GM19099 (cell line): Measurements from ENCODE around the gene NUAK1.

Experiments used
- POLR2A ChIP-seq: IDR thresholded peaks from 3 replicates; pipeline ENCODE4 v1.6.1; 2011; ENCODE audit warnings: low read depth; ENCODE audit not compliant: insufficient read length; ENCODE audit errors: extremely low read depth

The NUAK1 gene

GRCh38 chr12:106127338-106128126, 11.2 kb downstream of the NUAK1 start:
- no peak for TF ChIP-seq POLR2A

DNA sequence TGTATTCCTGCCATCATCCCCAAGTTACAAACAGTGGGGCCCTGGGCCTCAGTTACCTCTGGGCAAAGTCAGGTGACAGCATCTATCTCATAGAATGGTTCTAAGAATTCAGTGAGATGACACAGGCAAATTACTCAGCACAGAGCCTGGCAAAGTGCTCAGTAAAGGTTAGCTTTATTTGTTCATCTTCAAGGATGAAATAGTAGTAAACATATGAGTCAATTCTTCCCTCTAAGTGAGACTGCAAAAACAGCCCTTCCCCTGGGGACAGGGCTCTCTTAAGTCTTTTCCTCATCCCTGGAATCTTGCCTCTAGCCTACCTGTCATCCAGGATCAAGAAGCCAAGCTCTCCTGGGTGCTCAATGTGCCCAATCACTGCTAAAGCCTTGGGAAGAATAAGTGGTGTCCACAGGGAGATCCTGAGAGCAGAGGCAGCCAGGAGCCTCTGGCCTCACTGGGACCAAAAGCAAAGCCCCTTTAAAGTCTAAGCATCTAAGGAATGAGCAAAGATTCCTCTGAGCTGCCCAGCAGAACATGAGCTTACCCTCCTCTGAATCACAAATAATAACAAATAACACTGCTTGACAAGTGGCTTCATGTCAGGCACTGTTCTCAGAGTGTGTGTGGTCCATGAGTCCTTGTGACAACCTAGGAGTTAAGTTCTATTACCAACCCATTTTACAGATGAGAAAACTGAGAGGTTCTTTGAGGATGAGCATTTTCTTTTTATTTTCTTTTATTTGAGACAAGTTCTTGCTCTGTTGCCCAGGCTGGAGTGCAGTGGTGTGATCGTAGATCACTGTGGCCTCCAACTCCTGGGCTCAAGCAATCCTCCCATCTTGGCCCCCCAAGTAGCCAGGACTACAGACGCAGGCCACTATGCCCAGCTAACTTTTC, 12.1 kb downstream of the NUAK1 start:
- no peak for TF ChIP-seq POLR2A

DNA sequence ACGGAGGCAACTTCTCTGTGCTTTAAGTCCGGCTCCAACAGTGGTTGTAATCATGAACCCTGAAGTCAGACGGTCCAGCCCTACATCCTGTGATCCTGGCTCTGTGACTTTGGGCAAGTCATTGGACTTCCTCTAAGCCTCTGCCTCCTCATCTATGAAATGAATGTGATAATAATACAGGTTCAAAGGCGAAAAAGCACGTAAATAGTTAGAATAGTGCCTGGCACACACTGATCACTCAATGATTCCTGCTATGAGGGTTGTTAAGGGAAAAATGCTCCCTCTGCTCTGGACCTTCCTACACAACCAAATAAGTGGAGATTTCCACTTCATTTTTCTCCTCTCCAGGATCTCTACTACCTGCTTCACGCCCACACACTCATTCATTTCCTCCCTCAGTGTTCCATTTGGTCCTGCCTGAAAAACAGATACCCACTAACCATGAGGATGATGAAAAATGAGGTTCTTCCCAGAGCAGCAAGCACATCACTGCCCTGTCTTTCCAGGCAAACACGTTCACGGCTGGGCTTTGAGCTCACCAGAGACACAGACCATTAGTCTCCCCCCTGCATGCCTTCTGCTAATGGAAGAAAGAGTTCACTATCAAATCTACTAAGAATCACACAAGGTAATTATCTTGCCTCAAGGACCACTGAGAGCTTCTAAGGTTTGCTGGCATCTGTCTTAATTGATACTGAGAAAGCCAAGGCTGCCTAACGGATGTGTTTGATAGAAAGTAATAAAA, 13.2 kb downstream of the NUAK1 start:
- no peak for TF ChIP-seq POLR2A

GRCh38 chr12:106123551-106124081, 15.1 kb downstream of the NUAK1 start:
- TF ChIP-seq POLR2A = no peak

DNA sequence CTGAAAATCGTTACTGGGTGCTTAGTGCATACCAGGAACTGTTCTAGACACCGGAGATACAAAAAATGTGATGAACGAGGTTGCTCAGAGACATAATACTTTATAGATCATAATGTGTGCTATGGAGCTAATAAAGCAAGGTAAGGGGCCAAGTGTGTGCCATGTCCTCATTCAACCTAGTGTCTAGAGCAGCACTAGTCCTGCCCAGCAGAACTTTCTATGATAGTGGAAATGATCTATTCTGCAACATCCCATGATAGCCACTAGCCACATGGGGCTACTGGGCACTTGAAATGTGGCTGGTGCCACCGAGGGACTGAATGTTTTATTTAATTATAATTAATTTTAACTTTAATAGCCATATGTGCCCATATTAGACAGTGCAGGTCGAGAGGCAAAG, 15.6 kb downstream of the NUAK1 start:
- TF ChIP-seq POLR2A = no peak

DNA sequence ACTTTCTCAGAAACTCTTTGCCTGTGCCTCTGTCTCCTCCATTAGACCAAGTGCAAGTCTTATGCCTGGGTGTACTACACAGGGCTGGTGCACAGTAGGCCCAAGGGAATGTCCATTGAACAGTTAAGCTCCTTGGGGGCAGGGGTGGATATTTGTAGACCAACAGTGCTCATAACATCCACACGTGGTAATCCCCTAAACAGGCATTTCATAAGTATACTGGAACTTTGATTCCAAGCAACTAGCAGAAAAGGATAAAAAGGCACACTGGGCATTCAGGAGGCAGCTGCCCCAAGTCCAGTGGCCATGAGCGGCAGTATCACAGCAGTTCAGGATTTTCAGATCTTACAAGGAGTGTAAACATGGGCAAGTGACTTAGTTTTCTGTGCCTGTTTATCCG, 16.8 kb downstream of the NUAK1 start:
- no peak for TF ChIP-seq POLR2A

- TF ChIP-seq POLR2A = no peak
These were observed 18.1 kb downstream of the NUAK1 start for GRCh38 chr12:106120519-106121105.

DNA sequence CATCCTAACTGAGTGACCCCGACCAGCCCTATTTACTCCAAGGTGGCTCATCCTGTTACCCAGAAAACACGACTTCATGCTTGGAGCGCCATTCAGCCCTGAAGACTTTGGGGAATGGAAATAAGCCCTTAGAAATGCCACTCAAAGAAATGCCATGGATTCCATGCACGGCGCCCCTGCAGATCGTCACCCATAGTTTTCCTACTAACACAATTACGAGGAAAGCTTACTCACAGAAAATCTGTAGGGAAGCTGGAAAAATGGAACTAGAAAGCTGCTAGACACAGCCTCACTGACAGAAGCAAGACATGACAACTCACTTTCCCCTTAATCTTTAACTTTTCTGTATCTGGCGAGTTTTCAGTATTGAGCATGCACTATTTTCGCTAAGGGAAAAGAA, 19.5 kb downstream of the NUAK1 start:
- no peak for TF ChIP-seq POLR2A

GRCh38 chr12:106118381-106119130, 20.2 kb downstream of the NUAK1 start:
- no peak for TF ChIP-seq POLR2A

DNA sequence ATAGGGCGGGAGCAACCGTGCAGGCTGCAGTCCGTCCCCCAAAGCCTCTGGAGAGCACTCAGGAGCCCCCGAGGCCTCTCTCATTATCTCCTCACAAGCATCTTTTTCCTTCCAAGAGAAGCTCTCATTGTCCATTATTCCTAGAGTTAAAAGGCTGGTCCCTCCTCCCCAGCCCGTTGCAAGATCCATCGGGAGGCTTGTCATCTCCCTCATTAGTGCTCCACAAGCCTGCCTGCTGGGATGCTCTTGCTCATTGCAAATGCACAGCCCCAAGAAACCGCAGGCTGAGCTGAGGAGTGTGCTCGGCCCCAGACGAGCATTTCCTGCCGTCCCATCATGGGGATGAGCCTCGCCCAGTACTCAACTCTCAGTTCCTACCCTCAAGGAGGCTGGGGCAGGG, 23.3 kb downstream of the NUAK1 start:
- no peak for TF ChIP-seq POLR2A

GRCh38 chr12:106114447-106115068, 24.2 kb downstream of the NUAK1 start:
- no peak for TF ChIP-seq POLR2A

- no peak for TF ChIP-seq POLR2A
These were observed 24.8 kb downstream of the NUAK1 start for GRCh38 chr12:106113824-106114446.

DNA sequence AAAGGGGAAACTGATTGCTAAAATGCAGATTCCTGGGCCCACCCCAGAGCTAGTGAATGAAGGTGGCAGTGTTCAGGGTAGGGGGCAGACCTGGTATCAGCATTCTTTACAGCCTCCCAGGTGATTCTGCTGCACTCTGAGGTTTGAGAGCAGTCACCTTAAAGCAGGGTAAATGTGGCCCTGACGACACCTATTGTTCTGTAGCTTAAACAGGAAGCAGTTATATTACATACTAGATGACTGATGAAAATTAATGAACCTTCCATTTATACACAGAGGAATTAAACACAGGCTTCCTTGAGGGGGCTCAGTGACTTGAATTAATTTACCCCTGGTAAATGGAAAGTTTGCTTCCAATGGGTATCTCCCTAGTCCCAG, 25.3 kb downstream of the NUAK1 start:
- no peak for TF ChIP-seq POLR2A
